HCT116 (cell line): ENCODE results near the gene BRCA2. TPM values are rescaled to one million over a fixed set of nuclear protein-coding genes. Genes with fewer than 3 reads are reported as not detected.

Experiments used
- ATAC-seq: fragments of 200-7000 bp; cut with Tn5 transposase; 2 replicates; pipeline ENCODE4 v1.9.1; 2020; ENCODE audit warnings: mild to moderate bottlenecking, moderate library complexity
- BruUV-seq: library from RNA; stranded (reverse); fragments of 400-500 nt; replicated peaks from 2 replicates; lab custom pipeline; 2021; lab: Mats Ljungman, UMichigan
- CTCF ChIA-PET: fragments of 300-600 bp; sonication (Branson Sonifier 250); formaldehyde crosslinking; loops from one replicate; lab custom pipeline; 2021; ENCODE audit warnings: antibody characterized with exemption; lab: Charles Lee
- POLR2A ChIA-PET: fragments of 300-600, 350-600 bp; sonication (Branson Sonifier 250); formaldehyde crosslinking; loops from one replicate; lab custom pipeline; 2021; ENCODE audit warnings: antibody characterized with exemption; lab: Charles Lee
- RAD21 ChIA-PET, 2 experiments: fragments of 300-600 bp; sonication (Branson Sonifier 250); formaldehyde crosslinking; loops; one replicate each; lab custom pipeline; 2023; ENCODE audit warnings: low total read pairs in 2 of 2; ENCODE audit not compliant: uncharacterized antibody in 2 of 2, unreplicated experiment in 2 of 2, low non-redundant PET in 1 of 2; lab: Charles Lee
- DNase-seq: peaks from one replicate; pipeline ENCODE4 v3.0.0-alpha.2; 2010; ENCODE audit warnings: low read depth, low spot score
- H2AFZ ChIP-seq: fragments of 200-600 bp; shearing (Covaris generic), sonication (generic); 2 replicates; pipeline ENCODE4 v1.6.1; 2017; ENCODE audit warnings: low read depth, mixed run types, mixed read lengths, antibody characterized with exemption, low read length; ENCODE audit not compliant: poor library complexity, severe bottlenecking
- H3K27ac ChIP-seq: 2 replicates; pipeline ENCODE4 v1.5.1; 2012; ENCODE audit warnings: low read depth, low read length
- H3K27me3 ChIP-seq: fragments of 200-600 bp; sonication (generic); 2 replicates; pipeline ENCODE4 v1.6.1; 2016; ENCODE audit warnings: mixed run types, low read length, mixed read lengths; ENCODE audit not compliant: insufficient read depth
- H3K36me3 ChIP-seq, 2 experiments: fragments of 200-500 bp in 1 of 2; fragments of 200-600 bp in 1 of 2; sonication (Bioruptor generic) in 1 of 2; sonication (generic) in 1 of 2; 2 replicates each; pipeline versions ENCODE4 v1.5.1 to v1.6.1; 2014 to 2016; ENCODE audit warnings: low read length in 2 of 2, inconsistent platforms in 1 of 2, mixed read lengths in 1 of 2, mixed run types in 1 of 2; ENCODE audit not compliant: insufficient read depth in 2 of 2, control insufficient read depth in 1 of 2
- H3K4me1 ChIP-seq, 2 experiments: fragments of 200-600 bp in 1 of 2; sonication (generic) in 1 of 2; 2 replicates each; pipeline versions ENCODE4 v1.5.1 to v1.6.1; 2012 to 2017; ENCODE audit warnings: low read length in 2 of 2, inconsistent platforms in 1 of 2, mild to moderate bottlenecking in 1 of 2, mixed read lengths in 1 of 2, mixed run types in 1 of 2, moderate library complexity in 1 of 2; ENCODE audit not compliant: insufficient read depth in 2 of 2, control insufficient read depth in 1 of 2
- H3K4me2 ChIP-seq: fragments of 200-600 bp; sonication (generic); 2 replicates; pipeline ENCODE4 v1.6.1; 2017; ENCODE audit warnings: mixed run types, low read length, mixed read lengths
- H3K4me3 ChIP-seq, 2 experiments: fragments of 200-600 bp in 1 of 2; sonication (generic) in 1 of 2; replicated peaks in 1 of 2; 2 replicates each; pipeline ENCODE4 v1.5.1; 2011 to 2016; ENCODE audit warnings: low read length in 2 of 2, control low read depth in 1 of 2, low read depth in 1 of 2, mild to moderate bottlenecking in 1 of 2, mixed read lengths in 1 of 2, mixed run types in 1 of 2
- H3K79me2 ChIP-seq: fragments of 200-600 bp; sonication (generic); 2 replicates; pipeline ENCODE4 v1.6.1; 2017; ENCODE audit warnings: mild to moderate bottlenecking, mixed run types, low read length, moderate library complexity, mixed read lengths; ENCODE audit not compliant: insufficient read depth
- H3K9ac ChIP-seq: fragments of 200-600 bp; sonication (generic); 2 replicates; pipeline ENCODE4 v1.6.1; 2016; ENCODE audit warnings: low read length, mixed read lengths
- H3K9me2 ChIP-seq: fragments of 200-600 bp; sonication (generic), shearing (Covaris generic); 2 replicates; pipeline ENCODE4 v1.6.1; 2017; ENCODE audit warnings: mixed run types, mild to moderate bottlenecking, moderate library complexity; ENCODE audit not compliant: insufficient read depth
- H3K9me3 ChIP-seq, 2 experiments: fragments of 200-500 bp in 1 of 2; fragments of 200-600 bp in 1 of 2; sonication (Bioruptor generic) in 1 of 2; sonication (generic) in 1 of 2; 2 replicates each; pipeline ENCODE4 v1.6.1; 2014 to 2017; ENCODE audit warnings: low read length in 2 of 2, mixed read lengths in 2 of 2, inconsistent platforms in 1 of 2, low read depth in 1 of 2, mild to moderate bottlenecking in 1 of 2, mixed run types in 1 of 2, moderate library complexity in 1 of 2; ENCODE audit not compliant: control insufficient read depth in 1 of 2, insufficient read depth in 1 of 2
- H4K20me1 ChIP-seq: fragments of 200-600 bp; sonication (generic), shearing (Covaris generic); 2 replicates; pipeline ENCODE4 v1.6.1; 2017; ENCODE audit warnings: mixed run types, mild to moderate bottlenecking, moderate library complexity; ENCODE audit not compliant: insufficient read depth
- ATF3 ChIP-seq: IDR thresholded peaks from 2 replicates; pipeline ENCODE4 v1.6.1; 2012
- CBX3 ChIP-seq: IDR thresholded peaks from 2 replicates; pipeline ENCODE4 v1.6.1; 2012; ENCODE audit warnings: low read depth
- CEBPB ChIP-seq: IDR thresholded peaks from 2 replicates; pipeline ENCODE4 v1.6.1; 2012; ENCODE audit warnings: low read depth
- CTCF ChIP-seq, 3 experiments: fragments of 200-600 bp in 1 of 3; sonication (generic) in 1 of 3; IDR thresholded peaks in 2 of 3; conservative IDR thresholded peaks in 1 of 3; 2 replicates each; pipeline ENCODE4 v1.5.1; 2012 to 2017; ENCODE audit warnings: low read depth in 2 of 3, low read length in 2 of 3, antibody characterized with exemption in 1 of 3, borderline replicate concordance in 1 of 3, control low read depth in 1 of 3, mild to moderate bottlenecking in 1 of 3, mixed read lengths in 1 of 3, mixed run types in 1 of 3, moderate library complexity in 1 of 3; ENCODE audit not compliant: insufficient read depth in 1 of 3
- FOSL1 ChIP-seq: IDR thresholded peaks from 2 replicates; pipeline ENCODE4 v1.6.1; 2012; ENCODE audit warnings: low read depth
- JUND ChIP-seq: IDR thresholded peaks from 2 replicates; pipeline ENCODE4 v1.6.1; 2012
- MAX ChIP-seq: IDR thresholded peaks from 2 replicates; pipeline ENCODE4 v1.6.1; 2012
- POLR2A ChIP-seq: IDR thresholded peaks from 2 replicates; pipeline ENCODE4 v1.7.0; 2011; ENCODE audit warnings: borderline replicate concordance; ENCODE audit not compliant: insufficient read depth, insufficient read length; ENCODE audit errors: extremely low read depth
- POLR2AphosphoS5 ChIP-seq: IDR thresholded peaks from 2 replicates; pipeline ENCODE4 v1.6.1; 2011; ENCODE audit warnings: mild to moderate bottlenecking, low read depth, low read length, moderate library complexity
- RAD21 ChIP-seq: IDR thresholded peaks from 2 replicates; pipeline ENCODE4 v1.6.1; 2012; ENCODE audit warnings: low read depth, mild to moderate bottlenecking
- SP1 ChIP-seq: IDR thresholded peaks from 2 replicates; pipeline ENCODE4 v1.6.1; 2012; ENCODE audit warnings: low read depth
- TCF7L2 ChIP-seq: IDR thresholded peaks from 2 replicates; pipeline ENCODE4 v1.7.0; 2011; ENCODE audit warnings: borderline replicate concordance, inconsistent platforms; ENCODE audit not compliant: insufficient read depth, insufficient read length; ENCODE audit errors: extremely low read depth
- ZBTB33 ChIP-seq: IDR thresholded peaks from 2 replicates; pipeline ENCODE4 v1.6.1; 2011; ENCODE audit warnings: mild to moderate bottlenecking, low read length, moderate library complexity; ENCODE audit not compliant: insufficient replicate concordance; ENCODE audit errors: extremely low read depth
- ZFX ChIP-seq: fragments of 450-650 bp; IDR thresholded peaks from 2 replicates; pipeline ENCODE4 v1.6.1; 2017
- intact Hi-C: fragments of 100-400 bp; cut with micrococcal nuclease; formaldehyde crosslinking; loops from 2 replicates; pipeline ENCODE4 v1.10.0; 2022
- total RNA-seq: library from RNA; stranded (reverse); gene quantifications from one replicate; pipeline ENCODE4 v1.2.1, GENCODE V29; 2021; ENCODE audit not compliant: unreplicated experiment

Gene BRCA2
- total RNA-seq, 1 experiment from 2014 or later, result 14.2 TPM

- POLR2A ChIA-PET, result no interaction called here
Measured at GRCh38 chr13:32390048-32390447, 74.7 kb downstream of the BRCA2 start.

More at GRCh38 chr13:32390048-32390447, 74.7 kb downstream of the BRCA2 start:
- no peak for TF ChIP-seq ATF3
- TF ChIP-seq ZBTB33, result no peak
- no peak for TF ChIP-seq POLR2A
- no peak for TF ChIP-seq TCF7L2
- TF ChIP-seq FOSL1, result no peak
- no peak for TF ChIP-seq RAD21
- no peak for TF ChIP-seq SP1
- TF ChIP-seq MAX, result no peak
- TF ChIP-seq CTCF (IDR thresholded peaks at IDR 0.05 in 2 of 3, conservative IDR thresholded peaks at IDR 0.05 in 1 of 3; ENCODE audit: borderline replicate concordance in 1 of 3, insufficient read depth in 1 of 3, low read depth in 2 of 3, low read length in 2 of 3), result no peak
- TF ChIP-seq CEBPB, result no peak
- no peak for TF ChIP-seq ZFX
- TF ChIP-seq POLR2AphosphoS5, result no peak
- no peak for TF ChIP-seq JUND
- TF ChIP-seq CBX3, result no peak
- ATAC-seq, result no peak
- no peaks in the 10 kb centered on the region for H3K36me3 ChIP-seq
- no peaks in the 10 kb centered on the region for H3K79me2 ChIP-seq
- ChIA-PET RAD21 (no interaction called here), CTCF (no interaction called here)
- no peaks in the 10 kb centered on the region for H4K20me1 ChIP-seq
- H3K4me3 ChIP-seq, result no peak overlapping the region
- H3K27me3 ChIP-seq, result no peaks in the 10 kb centered on the region
- H3K9me2 ChIP-seq, result no peaks in the 10 kb centered on the region
- intact Hi-C loops, result no loop called here
- no TSS peak for BruUV-seq
- H3K4me2 ChIP-seq, result no peak overlapping the region
- no peak overlapping the region for H2AFZ ChIP-seq
- H3K9ac ChIP-seq, result no peak overlapping the region
- H3K4me1 ChIP-seq, result no peaks in the 10 kb centered on the region
- H3K27ac ChIP-seq, result no peak overlapping the region
- no peaks in the 10 kb centered on the region for H3K9me3 ChIP-seq
- DNase-seq, result no peak
